Prostate gland (tissue), 2 donors: ENCODE data around the gene ARHGAP40.

Source experiments
- CTCF ChIP-seq, 4 experiments: fragments of 200-600 bp in 2 of 4; fragments of 450-650 bp in 2 of 4; sonication (generic) in 2 of 4; IDR thresholded peaks; 1 replicate in 3 of 4; 2 replicates in 1 of 4; pipeline ENCODE4 v1.5.1; 2016 to 2019; ENCODE audit warnings: antibody characterized with exemption in 4 of 4, mild to moderate bottlenecking in 2 of 4, moderate library complexity in 2 of 4
- POLR2A ChIP-seq: fragments of 450-650 bp; IDR thresholded peaks from one replicate; pipeline ENCODE4 v1.6.1; 2016; ENCODE audit warnings: antibody characterized with exemption, mild to moderate bottlenecking
- POLR2AphosphoS5 ChIP-seq: sonication (generic); formaldehyde crosslinking; IDR thresholded peaks from one replicate; pipeline ENCODE4 v1.6.1; 2017; ENCODE audit warnings: antibody characterized with exemption

- TF ChIP-seq CTCF (IDR thresholded peaks at IDR 0.05) = no peak
- no peak for TF ChIP-seq POLR2A
- no peak for TF ChIP-seq POLR2AphosphoS5
Measured at GRCh38 chr20:38602185-38602581, 574 bp downstream of the ARHGAP40 start.
